ENCODE results near the gene UVRAG.

Gene UVRAG

GRCh38 chr11:75996523-75997442 is 181.8 kb downstream of the UVRAG start:
- in situ Hi-C loops (cut with MboI; ENCODE audit: low sequenced_read_pairs): no loop called here

DNA sequence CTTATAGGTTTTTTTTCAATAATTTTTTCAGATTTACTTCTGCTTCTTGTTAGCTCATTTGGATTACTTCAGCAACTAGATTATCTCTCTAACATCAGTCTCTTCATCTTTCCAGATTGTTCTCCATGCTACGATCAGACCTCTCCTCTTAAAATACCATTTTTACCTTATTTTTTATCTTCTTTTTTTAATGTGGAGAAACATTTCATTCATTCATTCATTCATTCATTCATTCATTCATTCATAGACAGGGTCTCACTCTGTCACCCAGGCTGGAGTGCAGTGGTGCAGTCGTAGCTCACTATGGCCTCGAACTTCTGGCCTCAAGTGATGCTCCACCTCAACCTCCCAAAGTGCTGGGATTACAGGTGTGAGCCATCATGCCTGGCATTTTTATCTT is 189.4 kb downstream of the UVRAG start:
- in situ Hi-C loops (cut with MboI; ENCODE audit: low sequenced_read_pairs): no loop called here

- in situ Hi-C loops (cut with MboI; ENCODE audit: low sequenced_read_pairs): no loop called here
Observed at GRCh38 chr11:76005756-76006155, 190.7 kb downstream of the UVRAG start.

GRCh38 chr11:76007166-76007565 is 192.2 kb downstream of the UVRAG start:
- in situ Hi-C loops (cut with MboI; ENCODE audit: low sequenced_read_pairs): no loop called here

- in situ Hi-C loops (cut with MboI; ENCODE audit: low sequenced_read_pairs): no loop called here
Observed at GRCh38 chr11:76008474-76008873, 193.5 kb downstream of the UVRAG start.

DNA sequence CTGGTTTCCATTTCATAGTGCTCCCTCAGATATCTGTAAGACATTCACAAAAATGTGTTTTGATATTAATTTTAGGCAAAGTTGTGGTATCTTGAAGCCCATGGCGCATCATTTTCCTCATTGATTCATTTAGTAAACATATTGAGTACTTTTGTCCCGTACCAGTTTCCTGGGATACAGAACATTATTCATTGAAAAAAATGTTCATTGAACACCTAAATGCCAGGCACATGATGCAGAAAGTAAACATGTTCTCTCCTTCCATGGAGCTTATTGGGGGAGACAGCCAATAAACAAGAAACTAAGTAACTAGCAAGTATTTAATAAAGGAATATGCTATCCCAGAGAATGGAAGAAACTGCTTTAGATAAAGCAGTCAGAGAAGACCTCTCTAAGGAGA is 195.0 kb downstream of the UVRAG start:
- in situ Hi-C loops (cut with MboI; ENCODE audit: low sequenced_read_pairs): no loop called here

DNA sequence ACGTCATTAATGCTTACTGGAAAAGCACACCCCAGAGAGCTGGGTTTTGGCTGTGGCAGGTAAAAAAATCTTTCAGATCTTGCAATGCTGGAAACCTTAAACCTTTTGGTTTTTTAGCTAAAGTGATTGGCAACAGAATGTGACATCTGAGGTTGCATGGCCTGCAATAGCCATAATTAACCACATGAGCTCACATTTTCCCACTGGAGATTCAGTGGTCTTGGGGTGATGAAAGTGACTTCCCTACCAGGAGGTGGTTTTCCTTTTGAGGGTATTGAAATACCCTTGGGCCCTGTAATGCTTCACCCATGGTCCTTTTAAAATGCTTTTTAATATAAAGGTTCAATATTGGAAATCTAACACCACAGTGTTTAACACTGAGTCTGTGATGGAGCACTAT is 198.5 kb downstream of the UVRAG start:
- in situ Hi-C loops (cut with MboI; ENCODE audit: low sequenced_read_pairs): no loop called here

DNA sequence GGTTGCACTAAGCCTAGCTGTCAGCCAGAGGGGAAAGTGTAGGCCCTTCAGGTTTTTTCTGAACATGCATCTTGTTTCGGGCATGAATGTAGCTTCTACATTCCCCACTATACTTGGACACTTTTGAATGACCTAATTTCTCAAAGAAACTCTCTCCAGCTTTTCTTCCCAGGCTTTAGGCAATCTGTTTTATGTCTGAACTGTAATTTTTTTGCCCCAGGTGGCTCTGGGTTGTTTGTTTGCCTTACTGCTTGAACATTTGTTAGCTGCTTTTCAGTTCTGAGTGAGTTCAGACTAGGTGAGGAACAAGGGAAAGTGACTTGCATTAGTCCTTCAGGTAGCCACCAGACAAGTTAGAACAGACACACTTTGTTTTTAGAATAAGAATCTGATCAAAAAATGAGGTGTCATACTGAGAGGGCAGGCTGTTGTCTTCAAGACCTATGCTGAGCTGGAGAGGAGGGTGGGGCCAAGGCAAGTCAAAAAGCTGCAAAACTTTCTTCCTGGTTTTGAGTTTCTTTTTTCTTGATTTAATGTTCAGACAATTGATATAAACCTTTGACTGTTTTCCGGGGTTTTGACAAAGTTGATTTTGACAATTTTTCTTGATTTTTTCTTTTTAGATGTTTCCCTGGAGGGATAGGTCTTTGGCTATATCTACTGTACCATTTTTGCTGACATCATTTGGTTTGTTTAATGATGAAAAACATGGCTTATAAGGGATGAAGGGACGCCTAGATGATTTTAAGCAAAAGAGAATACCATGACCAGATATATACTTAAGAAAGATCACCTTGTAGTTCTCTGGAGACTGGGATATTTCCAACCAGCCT is 208.4 kb downstream of the UVRAG start:
- in situ Hi-C loops (cut with MboI; ENCODE audit: low sequenced_read_pairs): no loop called here

DNA sequence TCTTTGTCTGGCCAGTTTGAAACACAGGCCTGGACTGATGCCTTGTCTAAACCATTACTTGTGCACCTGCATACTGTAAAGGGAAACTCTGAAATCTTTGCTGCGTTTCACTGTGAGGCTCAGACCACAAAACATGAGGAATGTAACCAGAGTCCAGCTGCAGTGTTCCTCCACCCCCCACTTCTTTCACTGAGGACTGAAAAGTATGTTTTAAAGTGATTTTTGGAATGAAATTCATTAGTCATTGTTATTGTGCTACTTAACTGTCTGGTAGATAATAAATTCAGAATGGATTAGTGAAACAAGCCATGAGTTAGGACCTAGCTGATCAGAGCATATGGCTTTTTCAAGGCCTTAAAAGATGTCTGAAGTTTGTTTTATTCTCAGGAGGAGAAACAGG is 210.1 kb downstream of the UVRAG start:
- in situ Hi-C loops (cut with MboI; ENCODE audit: low sequenced_read_pairs): no loop called here

GRCh38 chr11:76025817-76026216 is 210.8 kb downstream of the UVRAG start:
- in situ Hi-C loops (cut with MboI; ENCODE audit: low sequenced_read_pairs): no loop called here

- in situ Hi-C loops (cut with MboI; ENCODE audit: low sequenced_read_pairs): no loop called here
Observed at GRCh38 chr11:76026281-76026680, 211.3 kb downstream of the UVRAG start.

DNA sequence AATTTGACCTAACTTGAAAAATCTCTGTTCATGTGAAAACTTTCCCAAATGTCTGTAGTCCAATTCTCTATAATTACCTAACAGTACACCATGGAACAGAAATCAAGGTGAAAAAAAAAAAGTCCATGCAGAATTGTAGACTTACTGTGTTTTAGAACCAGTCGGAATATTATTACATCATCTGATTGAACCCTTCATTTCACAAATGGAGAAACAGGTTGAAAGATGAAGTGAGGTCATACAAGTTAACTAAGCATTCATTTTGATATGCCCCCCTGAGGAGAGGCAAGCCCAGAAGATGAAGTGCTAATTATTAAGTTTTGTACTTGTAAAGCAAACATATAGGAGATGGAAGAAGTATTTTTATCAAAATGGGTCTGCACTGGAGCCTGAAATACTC is 211.9 kb downstream of the UVRAG start:
- in situ Hi-C loops (cut with MboI; ENCODE audit: low sequenced_read_pairs): no loop called here

DNA sequence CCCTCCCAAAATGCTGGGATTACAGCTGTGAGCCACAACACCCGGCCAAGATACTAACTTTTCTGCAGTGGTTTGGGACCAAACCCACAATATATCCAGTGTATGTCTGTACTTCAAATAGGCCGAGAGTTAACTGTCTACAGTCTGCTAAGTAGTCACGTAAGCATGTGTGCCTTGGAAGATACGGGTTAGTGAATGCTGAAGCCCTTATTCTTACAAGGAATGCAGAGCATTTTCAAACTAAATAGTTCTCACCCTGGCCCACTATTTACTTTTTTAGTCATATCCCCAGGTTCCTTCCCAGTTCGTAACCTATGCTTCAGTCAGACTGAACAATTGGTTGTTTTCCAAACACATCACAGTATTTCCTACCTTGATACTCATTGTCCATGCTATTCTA is 215.3 kb downstream of the UVRAG start:
- in situ Hi-C loops (cut with MboI; ENCODE audit: low sequenced_read_pairs): no loop called here

GRCh38 chr11:76030968-76031590 is 216.1 kb downstream of the UVRAG start:
- in situ Hi-C loops (cut with MboI; ENCODE audit: low sequenced_read_pairs): no loop called here

- in situ Hi-C loops (cut with MboI; ENCODE audit: low sequenced_read_pairs): no loop called here
Observed at GRCh38 chr11:76033699-76034098, 218.7 kb downstream of the UVRAG start.

DNA sequence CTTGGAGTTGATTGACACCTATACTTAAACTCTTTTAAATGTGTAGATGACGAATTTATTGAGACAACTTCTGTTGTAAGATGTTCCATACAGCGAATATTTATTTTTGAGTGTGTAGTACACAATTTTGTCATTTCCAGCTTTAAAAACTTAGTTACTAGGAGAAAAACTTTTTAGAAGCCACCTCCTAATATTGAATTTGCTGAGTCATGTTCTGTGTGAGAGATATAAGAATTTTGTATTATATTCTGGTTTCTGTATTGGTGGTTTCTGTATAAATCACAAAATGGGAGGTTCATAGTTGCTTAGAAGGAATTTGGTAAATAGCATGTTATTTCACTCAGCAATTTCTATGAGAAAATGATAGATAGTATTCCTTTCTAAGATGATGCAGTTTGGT is 220.0 kb downstream of the UVRAG start:
- in situ Hi-C loops (cut with MboI; ENCODE audit: low sequenced_read_pairs): no loop called here

DNA sequence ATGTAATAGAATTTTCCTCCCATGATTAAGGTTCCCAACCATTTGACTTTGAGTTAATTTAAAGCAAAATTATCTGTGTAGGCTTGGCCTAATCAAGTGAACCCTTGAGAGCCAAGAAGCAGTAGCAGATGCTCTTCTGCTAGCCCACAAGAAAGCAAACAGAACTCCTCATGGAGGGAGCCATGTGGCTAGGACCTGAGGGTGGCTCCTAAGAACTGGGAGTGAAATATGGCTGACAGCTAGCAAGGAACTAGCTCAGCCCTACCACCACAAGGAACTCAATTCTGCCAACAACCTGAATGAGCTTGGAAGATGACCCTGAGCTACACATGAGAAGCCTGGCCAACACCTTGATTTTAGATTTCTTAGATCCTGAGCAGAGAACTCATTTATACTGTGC is 223.6 kb downstream of the UVRAG start:
- in situ Hi-C loops (cut with MboI; ENCODE audit: low sequenced_read_pairs): no loop called here

GRCh38 chr11:76041208-76041607 is 226.2 kb downstream of the UVRAG start:
- in situ Hi-C loops (cut with MboI; ENCODE audit: low sequenced_read_pairs): no loop called here

- in situ Hi-C loops (cut with MboI; ENCODE audit: low sequenced_read_pairs): no loop called here
Observed at GRCh38 chr11:76044750-76045320, 229.8 kb downstream of the UVRAG start.

DNA sequence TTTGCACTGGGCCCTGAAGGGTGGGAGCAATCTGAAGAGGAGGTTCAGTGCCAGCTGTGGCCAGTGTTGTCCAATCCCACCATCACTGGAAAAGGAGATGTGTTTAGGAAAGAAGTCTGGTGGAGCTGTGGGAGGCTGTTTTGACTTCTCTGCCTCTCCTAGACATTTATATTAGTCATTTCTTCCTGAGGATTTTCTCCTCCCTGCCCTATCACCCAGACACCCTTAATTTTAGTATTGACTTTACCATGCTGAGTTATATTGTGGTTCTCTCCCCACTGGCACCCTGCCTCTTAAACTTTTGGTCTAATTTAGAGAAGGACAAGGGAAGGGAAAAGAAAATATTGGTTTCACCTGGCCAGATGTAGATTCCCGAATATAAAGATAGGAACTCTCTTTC is 232.2 kb downstream of the UVRAG start:
- in situ Hi-C loops (cut with MboI; ENCODE audit: low sequenced_read_pairs): no loop called here

- in situ Hi-C loops (cut with MboI; ENCODE audit: low sequenced_read_pairs): no loop called here
Observed at GRCh38 chr11:76047766-76048165, 232.8 kb downstream of the UVRAG start.

All from hTERT RPE-1 (cell line).